WERI-Rb-1 (cell line): ENCODE data around the gene DENND1A.
"Not testable (repeated sequence)": the region's sequence is repeated elsewhere in the genome, so short reads cannot be mapped to it uniquely, and the experiment has no call there.

Source experiments
- DNase-seq: peaks from one replicate; pipeline ENCODE4 v3.0.0-alpha.2; 2020
- H3K27ac ChIP-seq: fragments of 250-450 bp; sonication (Bioruptor Pico); 2 replicates; pipeline ENCODE4 v1.5.1; 2020; ENCODE audit warnings: mild to moderate bottlenecking, moderate library complexity
- H3K27me3 ChIP-seq: fragments of 250-450 bp; sonication (Bioruptor Pico); 2 replicates; pipeline ENCODE4 v1.5.1; 2021; ENCODE audit warnings: mild to moderate bottlenecking, low read depth, moderate library complexity; ENCODE audit not compliant: insufficient read depth, severe bottlenecking
- H3K36me3 ChIP-seq: fragments of 250-450 bp; sonication (Bioruptor Pico); 2 replicates; pipeline ENCODE4 v1.5.1; 2020; ENCODE audit warnings: mild to moderate bottlenecking, moderate library complexity
- H3K4me3 ChIP-seq: 2 replicates; pipeline ENCODE4 v1.5.1; 2011; ENCODE audit warnings: low read depth, mild to moderate bottlenecking, control low read depth, low read length
- H3K9me3 ChIP-seq: fragments of 250-450 bp; sonication (Bioruptor Pico); 2 replicates; pipeline ENCODE4 v1.5.1; 2021; ENCODE audit warnings: mild to moderate bottlenecking, moderate library complexity; ENCODE audit not compliant: severe bottlenecking
- TF ChIP-seq, protein P1 (sequence below): IDR thresholded peaks from 2 replicates; pipeline ENCODE4 v1.5.1; 2011; ENCODE audit warnings: low read depth, mild to moderate bottlenecking, control low read depth, inconsistent platforms, low read length

DENND1A gene

DNA sequence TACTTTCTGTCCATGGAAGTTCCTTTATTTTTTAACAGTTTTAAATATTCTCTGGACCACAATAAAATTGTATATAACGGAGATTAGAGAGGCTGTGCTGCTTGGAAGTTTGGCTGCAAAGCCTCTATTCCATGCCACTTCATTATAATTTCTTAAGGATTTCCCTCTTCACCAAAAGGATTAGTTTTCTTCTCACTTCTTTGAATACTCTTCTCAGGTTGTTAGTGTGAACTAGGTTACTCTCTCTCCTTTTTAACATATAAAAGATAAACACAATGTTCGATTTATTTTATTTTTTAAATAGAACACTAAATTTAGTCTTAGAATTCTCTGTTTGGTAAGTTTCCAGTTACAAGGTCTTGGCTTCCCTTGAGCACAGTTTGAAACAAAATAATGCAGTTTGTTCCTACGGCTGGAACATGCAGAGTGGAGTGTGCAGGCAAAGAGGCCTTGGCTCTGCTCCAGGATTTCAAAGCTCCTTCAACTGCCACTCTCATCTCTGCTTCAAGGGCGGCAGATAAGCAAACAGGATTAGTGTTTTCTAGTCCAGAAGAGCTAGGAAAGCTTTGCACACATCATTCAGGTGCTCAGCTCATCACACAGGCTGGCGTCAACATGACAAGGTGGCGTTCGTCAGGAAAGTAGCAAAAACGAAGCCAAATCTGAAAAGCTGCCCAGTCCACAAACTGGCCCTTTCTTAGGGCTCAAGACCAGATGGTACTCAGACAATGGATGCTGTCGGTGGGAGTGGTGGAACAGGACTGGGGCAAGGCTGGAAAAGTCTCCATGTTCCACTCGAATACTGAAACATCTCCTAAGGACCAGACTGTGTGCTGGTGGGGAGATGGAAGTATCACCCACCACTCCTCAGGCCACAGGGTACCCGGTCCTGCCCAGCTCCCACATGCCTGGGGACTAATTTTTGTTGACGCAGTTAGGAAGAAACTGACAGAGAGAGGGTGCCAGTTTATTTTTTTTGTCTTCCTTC lies 287.3 kb downstream of the DENND1A start:
- TF ChIP-seq, protein P1, sequence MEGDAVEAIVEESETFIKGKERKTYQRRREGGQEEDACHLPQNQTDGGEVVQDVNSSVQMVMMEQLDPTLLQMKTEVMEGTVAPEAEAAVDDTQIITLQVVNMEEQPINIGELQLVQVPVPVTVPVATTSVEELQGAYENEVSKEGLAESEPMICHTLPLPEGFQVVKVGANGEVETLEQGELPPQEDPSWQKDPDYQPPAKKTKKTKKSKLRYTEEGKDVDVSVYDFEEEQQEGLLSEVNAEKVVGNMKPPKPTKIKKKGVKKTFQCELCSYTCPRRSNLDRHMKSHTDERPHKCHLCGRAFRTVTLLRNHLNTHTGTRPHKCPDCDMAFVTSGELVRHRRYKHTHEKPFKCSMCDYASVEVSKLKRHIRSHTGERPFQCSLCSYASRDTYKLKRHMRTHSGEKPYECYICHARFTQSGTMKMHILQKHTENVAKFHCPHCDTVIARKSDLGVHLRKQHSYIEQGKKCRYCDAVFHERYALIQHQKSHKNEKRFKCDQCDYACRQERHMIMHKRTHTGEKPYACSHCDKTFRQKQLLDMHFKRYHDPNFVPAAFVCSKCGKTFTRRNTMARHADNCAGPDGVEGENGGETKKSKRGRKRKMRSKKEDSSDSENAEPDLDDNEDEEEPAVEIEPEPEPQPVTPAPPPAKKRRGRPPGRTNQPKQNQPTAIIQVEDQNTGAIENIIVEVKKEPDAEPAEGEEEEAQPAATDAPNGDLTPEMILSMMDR = no peak
- Histone ChIP-seq H3K27ac (peak overlapping the region; percentile 86), H3K4me3 (no peak overlapping the region), H3K9me3 (no peaks in the 10 kb centered on the region), H3K36me3 (peaks cover 5% of the 10 kb centered on the region), H3K27me3 (no peaks in the 10 kb centered on the region)
- DNase-seq = peak; percentile 89

DNA sequence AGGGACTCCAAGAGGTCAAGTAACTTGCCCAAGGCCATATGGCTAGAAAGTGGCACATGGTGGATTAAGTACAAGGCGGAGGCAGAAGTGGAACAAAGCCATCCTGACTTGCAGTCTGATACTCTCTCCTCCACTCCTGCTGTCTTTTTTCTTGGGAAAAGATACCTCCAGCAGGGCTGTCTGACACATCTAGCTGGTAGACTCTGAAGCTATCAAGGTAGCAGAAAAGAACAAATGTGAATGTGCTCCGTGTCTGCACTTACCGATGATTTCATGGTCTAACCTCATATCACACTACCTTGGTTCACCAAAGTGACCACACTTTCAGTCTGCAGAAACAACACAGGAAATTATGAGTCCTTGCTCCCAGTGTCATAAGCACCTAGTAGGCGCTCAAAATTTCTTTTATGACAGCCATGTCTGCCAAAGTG lies 289.1 kb downstream of the DENND1A start:
- DNase-seq = peak; percentile 68
- TF ChIP-seq, protein P1 = no peak
- Histone ChIP-seq H3K27me3 (no peaks in the 10 kb centered on the region), H3K27ac (peak overlapping the region; percentile 86), H3K36me3 (peaks cover 3% of the 10 kb centered on the region), H3K4me3 (no peak overlapping the region), H3K9me3 (no peaks in the 10 kb centered on the region)

- TF ChIP-seq, protein P1 = no peak
- H3K27ac ChIP-seq = peak overlapping the region; percentile 86
- no peak for DNase-seq
- H3K9me3 ChIP-seq = no peaks in the 10 kb centered on the region
- no peak overlapping the region for H3K4me3 ChIP-seq
- peaks cover 3% of the 10 kb centered on the region for H3K36me3 ChIP-seq
- no peaks in the 10 kb centered on the region for H3K27me3 ChIP-seq
Measured at GRCh38 chr9:123639743-123640142, 290.2 kb downstream of the DENND1A start.

DNA sequence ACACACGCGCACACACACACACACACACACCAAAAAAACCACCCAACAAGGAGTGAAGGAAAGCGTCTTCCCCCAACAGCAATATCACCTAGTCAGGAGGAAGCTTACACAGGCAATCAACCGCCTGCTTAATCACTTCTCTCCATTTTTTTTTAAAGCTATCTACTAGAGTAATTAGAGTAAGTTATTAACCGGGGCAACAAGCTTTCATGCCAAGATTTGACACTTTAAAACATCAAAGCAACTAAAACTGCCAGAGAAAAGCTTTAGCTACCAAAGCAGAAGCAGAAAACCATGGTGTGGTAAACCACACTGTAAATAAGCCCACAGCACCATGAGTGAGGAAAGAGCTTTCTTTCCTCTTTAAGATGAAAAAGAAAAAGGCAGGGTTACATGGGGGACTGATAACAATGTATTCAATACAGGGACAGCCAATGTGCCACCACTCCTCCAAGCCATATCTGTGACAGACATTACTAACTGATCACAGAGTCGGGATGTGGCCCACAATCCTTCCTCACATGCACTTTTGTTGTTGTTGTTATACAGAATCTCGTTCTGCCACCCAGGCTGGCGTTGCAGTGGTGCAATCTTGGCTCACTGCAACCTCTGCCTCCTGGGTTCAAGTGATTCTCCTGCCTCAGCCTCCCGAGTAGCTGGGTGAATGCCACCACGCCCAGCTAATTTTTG lies 291.8 kb downstream of the DENND1A start:
- Histone ChIP-seq H3K4me3 (no peak overlapping the region), H3K9me3 (no peaks in the 10 kb centered on the region), H3K36me3 (no peaks in the 10 kb centered on the region; the same call in 1 of the 2 replicates), H3K27ac (peak overlapping the region; percentile 1; the same call in 1 of the 2 replicates), H3K27me3 (no peaks in the 10 kb centered on the region)
- DNase-seq = no peak
- TF ChIP-seq, protein P1 = no peak

DNA sequence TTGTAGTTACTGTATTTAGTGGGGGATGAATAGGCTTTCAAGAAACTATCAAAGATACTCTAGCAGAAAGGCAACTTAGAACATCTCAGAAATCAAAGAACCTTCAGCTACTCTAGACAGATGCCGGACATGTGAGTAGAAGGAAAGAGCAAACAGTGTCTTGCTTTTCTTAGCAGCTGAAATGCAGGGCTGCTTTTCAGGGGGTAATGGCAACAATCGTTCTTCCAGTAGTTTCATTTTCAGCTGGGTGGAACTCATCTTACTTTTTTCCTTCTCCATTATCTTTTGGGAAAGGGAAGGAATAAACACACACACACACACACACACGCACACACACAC lies 292.4 kb downstream of the DENND1A start:
- no peak overlapping the region for H3K4me3 ChIP-seq
- no peaks in the 10 kb centered on the region for H3K9me3 ChIP-seq
- H3K36me3 ChIP-seq = no peaks in the 10 kb centered on the region; the same call in 1 of the 2 replicates
- H3K27ac ChIP-seq = no peak overlapping the region
- H3K27me3 ChIP-seq = no peaks in the 10 kb centered on the region
- DNase-seq = no peak
- TF ChIP-seq, protein P1 = no peak

DNA sequence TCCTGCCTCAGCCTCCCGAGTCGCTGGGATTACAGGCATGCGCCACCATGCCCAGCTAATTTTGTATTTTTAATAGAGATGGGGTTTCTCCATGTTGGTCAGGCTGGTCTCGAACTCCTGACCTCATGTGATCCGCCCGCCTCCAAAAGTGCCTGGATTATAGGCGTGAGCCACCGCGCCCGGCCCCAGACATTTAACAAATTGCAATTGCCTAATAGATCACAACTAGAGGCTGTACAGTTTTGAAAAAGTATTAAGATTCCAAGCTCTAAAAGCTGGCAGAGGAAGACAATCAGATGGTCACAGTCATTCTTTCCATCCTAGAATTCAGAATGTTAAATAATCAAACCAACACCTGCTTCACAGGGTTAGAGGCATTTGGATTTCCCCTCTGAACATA lies 293.1 kb downstream of the DENND1A start:
- H3K9me3 ChIP-seq, H3K27me3 ChIP-seq, DNase-seq, H3K36me3 ChIP-seq, H3K27ac ChIP-seq, H3K4me3 ChIP-seq: not testable (repeated sequence)
